HepG2 (cell line): Measurements from ENCODE around the gene TUFM. TPM values are rescaled to one million over a fixed set of nuclear protein-coding genes. Genes with fewer than 3 reads are reported as not detected.

ENCODE experiments used
- ASH2L ChIP-seq: fragments of 300-600, 200-600 bp; sonication (generic); IDR thresholded peaks from 2 replicates; pipeline ENCODE4 v1.7.0; 2017; ENCODE audit warnings: low read depth, mild to moderate bottlenecking, moderate library complexity, mixed read lengths, low read length; ENCODE audit not compliant: insufficient read length
- BRD4 ChIP-seq: sonication (generic); formaldehyde crosslinking; IDR thresholded peaks from 2 replicates; pipeline ENCODE4 v1.4.0; 2020; ENCODE audit warnings: missing genetic modification reagents
- CCAR2 ChIP-seq: fragments of 200-400 bp; formaldehyde crosslinking; optimal IDR thresholded peaks from 2 replicates; pipeline ENCODE3; 2018; ENCODE audit warnings: low read depth, mild to moderate bottlenecking, low read length, moderate library complexity
- CHCHD3 ChIP-seq: sonication (generic); formaldehyde crosslinking; IDR thresholded peaks from 2 replicates; pipeline ENCODE4 v1.8.0; 2022; ENCODE audit warnings: mild to moderate bottlenecking, missing genetic modification reagents, moderate library complexity
- DR1 ChIP-seq: sonication (generic); formaldehyde crosslinking; IDR thresholded peaks from 2 replicates; pipeline ENCODE4 v1.8.0; 2021; ENCODE audit warnings: mild to moderate bottlenecking, missing genetic modification reagents, inconsistent platforms
- FOXM1 ChIP-seq: sonication (generic); formaldehyde crosslinking; IDR thresholded peaks from 2 replicates; pipeline ENCODE4 v1.5.0; 2020; ENCODE audit warnings: missing genetic modification reagents
- GZF1 ChIP-seq: sonication (generic); formaldehyde crosslinking; IDR thresholded peaks from 2 replicates; pipeline ENCODE4 v1.5.1; 2020; ENCODE audit warnings: mild to moderate bottlenecking, missing genetic modification reagents
- HNRNPL ChIP-seq: fragments of 200-400 bp; formaldehyde crosslinking; IDR thresholded peaks from 2 replicates; pipeline ENCODE4 v1.6.1; 2017; ENCODE audit warnings: mild to moderate bottlenecking, low read depth, low read length
- NFKBIZ ChIP-seq: IDR thresholded peaks from 2 replicates; pipeline ENCODE4 v1.6.1; 2018; ENCODE audit warnings: missing genetic modification reagents, missing compliant biosample characterization
- NKX3-1 ChIP-seq: sonication (generic); formaldehyde crosslinking; IDR thresholded peaks from 2 replicates; pipeline ENCODE4 v1.5.0; 2020; ENCODE audit warnings: missing genetic modification reagents
- NR2F6 ChIP-seq, 2 experiments: IDR thresholded peaks; 2 replicates each; pipeline ENCODE4 v1.6.1; 2016; ENCODE audit warnings: antibody characterized with exemption in 1 of 2, mild to moderate bottlenecking in 1 of 2
- PCBP1 ChIP-seq: fragments of 200-400 bp; formaldehyde crosslinking; IDR thresholded peaks from 2 replicates; pipeline ENCODE4 v1.6.1; 2017; ENCODE audit warnings: mild to moderate bottlenecking, low read depth, low read length, borderline replicate concordance
- PITX1 ChIP-seq: sonication (generic); formaldehyde crosslinking; IDR thresholded peaks from 2 replicates; pipeline ENCODE4 v1.5.1; 2020; ENCODE audit warnings: mild to moderate bottlenecking, missing genetic modification reagents
- SOX13 ChIP-seq, 3 experiments: fragments of 450-650 bp in 1 of 3; sonication (generic) in 1 of 3; formaldehyde crosslinking in 1 of 3; IDR thresholded peaks in 2 of 3; conservative IDR thresholded peaks in 1 of 3; 2 replicates each; pipeline versions ENCODE4 v1.5.0 to v1.6.1; 2016 to 2020; ENCODE audit warnings: antibody characterized with exemption in 1 of 3, mild to moderate bottlenecking in 1 of 3, missing compliant biosample characterization in 1 of 3, missing genetic modification reagents in 1 of 3, moderate library complexity in 1 of 3
- SRSF9 ChIP-seq: fragments of 200-400 bp; formaldehyde crosslinking; IDR thresholded peaks from 2 replicates; pipeline ENCODE4 v1.6.1; 2018; ENCODE audit warnings: borderline replicate concordance, mild to moderate bottlenecking, low read depth, low read length; ENCODE audit not compliant: insufficient read depth, poor library complexity, severe bottlenecking
- TSC22D2 ChIP-seq: sonication (generic); formaldehyde crosslinking; IDR thresholded peaks from 2 replicates; pipeline ENCODE4 v1.5.1; 2020; ENCODE audit warnings: missing genetic modification reagents, mild to moderate bottlenecking, borderline replicate concordance
- ZBTB20 ChIP-seq: sonication (generic); formaldehyde crosslinking; IDR thresholded peaks from 2 replicates; pipeline ENCODE4 v1.8.1; 2023; ENCODE audit warnings: missing genetic modification reagents, low read depth, mild to moderate bottlenecking, borderline replicate concordance
- ZFY ChIP-seq: sonication (generic); formaldehyde crosslinking; IDR thresholded peaks from 2 replicates; pipeline ENCODE4 v1.4.0; 2020; ENCODE audit warnings: missing genetic modification reagents
- ZKSCAN1 ChIP-seq: fragments of 150-350 bp; IDR thresholded peaks from 2 replicates; pipeline ENCODE4 v1.6.1; 2014; ENCODE audit warnings: low read length
- ZNF234 ChIP-seq: sonication (generic); formaldehyde crosslinking; conservative IDR thresholded peaks from 2 replicates; pipeline ENCODE4 v1.5.1; 2020; ENCODE audit warnings: mild to moderate bottlenecking, missing genetic modification reagents
- ZNF496 ChIP-seq: sonication (generic); formaldehyde crosslinking; IDR thresholded peaks from 2 replicates; pipeline ENCODE4 v1.8.1; 2023; ENCODE audit warnings: mild to moderate bottlenecking, moderate library complexity, missing genetic modification reagents; ENCODE audit not compliant: insufficient replicate concordance
- ZNF713 ChIP-seq: sonication (generic); formaldehyde crosslinking; IDR thresholded peaks from 2 replicates; pipeline ENCODE4 v1.4.0; 2020; ENCODE audit warnings: mild to moderate bottlenecking, missing genetic modification reagents
- ZSCAN21 ChIP-seq: sonication (generic); formaldehyde crosslinking; IDR thresholded peaks from 2 replicates; pipeline ENCODE4 v1.8.0; 2022; ENCODE audit warnings: mild to moderate bottlenecking, missing genetic modification reagents, moderate library complexity, borderline replicate concordance
- polyA plus RNA-seq, 8 experiments: library from polyadenylated mRNA; depleted of rRNA in 3 of 8; stranded (reverse) in 7 of 8; unstranded in 1 of 8; fragments of >200 nt; fragmentation: Illumina TruSeq in 4 of 8; extraction: Trizol in 4 of 8; gene quantifications; 2 replicates each; pipeline versions ENCODE4 v1.2.1 to v1.2.3, GENCODE V29; 2011 to 2016; ENCODE audit warnings: low read depth in 4 of 8, missing spikeins in 1 of 8, mixed read lengths in 1 of 8; ENCODE audit not compliant: insufficient read depth in 1 of 8
- total RNA-seq, 5 experiments: library from RNA; depleted of rRNA; stranded (reverse); fragments of >200 nt; fragmentation: Illumina TruSeq; extraction: Trizol; gene quantifications; 2 replicates each; pipeline ENCODE4 v1.2.3, GENCODE V29; 2016; ENCODE audit warnings: low read depth in 1 of 5
- TF ChIP-seq, protein P1 (sequence below): sonication (generic); formaldehyde crosslinking; conservative IDR thresholded peaks from 2 replicates; pipeline ENCODE4 v1.4.0; 2020; ENCODE audit warnings: missing genetic modification reagents

TUFM gene
- total and polyA plus RNA-seq, 2 of the 13 experiments (the other 11 are each of a cell fraction or from before 2014, with no cell fraction given) = 206 to 298 TPM

DNA sequence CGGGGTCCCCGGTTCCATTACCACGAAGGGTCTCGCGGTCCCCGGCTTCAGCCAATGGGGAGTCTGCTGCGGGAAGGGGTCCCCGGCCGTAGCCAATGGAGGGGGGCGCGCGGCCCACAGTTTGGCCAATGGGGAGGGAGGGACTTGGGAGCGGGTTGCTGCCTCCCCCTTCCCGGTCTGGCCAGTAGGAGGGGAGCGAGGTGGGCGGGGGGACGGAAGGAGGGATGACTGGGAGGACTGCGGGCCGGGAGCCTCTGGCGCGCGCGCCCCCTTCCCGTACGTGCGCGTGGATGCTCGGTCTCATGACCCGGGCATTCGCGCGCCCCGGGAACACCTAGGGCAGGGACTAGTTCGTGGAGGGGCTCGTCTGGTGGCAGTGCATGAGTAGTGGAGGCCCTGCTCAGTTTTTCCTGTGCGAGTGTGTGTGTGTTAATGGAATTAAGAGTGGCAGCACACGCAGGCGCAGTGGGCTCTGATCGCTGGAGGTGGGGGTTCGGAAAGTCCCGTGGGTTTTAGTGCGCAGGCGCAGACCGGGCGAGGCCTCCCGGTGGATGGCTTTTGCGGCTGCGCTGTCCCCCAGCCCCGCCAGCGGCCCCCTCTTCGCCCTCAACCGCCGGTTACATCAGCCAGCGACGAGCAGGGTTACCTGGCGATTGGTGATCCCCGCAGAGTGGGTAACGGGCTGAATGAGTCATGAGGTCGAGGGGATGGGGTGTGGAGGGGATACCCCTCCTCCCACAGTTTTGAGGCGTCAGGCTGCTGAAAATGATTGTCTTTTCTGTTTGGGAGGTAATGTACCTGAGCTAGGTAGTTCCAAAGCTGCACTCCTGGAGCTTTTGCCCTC is 22.1 kb downstream of the TUFM start (continued):
- TF ChIP-seq PCBP1 (0 out of 2 replicates have a peak, but pooled peaks have one; percentile 67), CCAR2 (no peak), ZNF496 (no peak), ZNF713 (CRISPR knock-in tag) (no peak), ZSCAN21 (CRISPR knock-in tag) (no peak; the same call in 1 of the 2 replicates), NKX3-1 (peak; percentile 64; the same call in 1 of the 2 replicates), SOX13 (IDR thresholded peaks at IDR 0.05) (no peak), SOX13 (CRISPR knock-in tag; conservative IDR thresholded peaks at IDR 0.05 in 1 of 2, IDR thresholded peaks at IDR 0.05 in 1 of 2) (peak in 1 of 2 experiments; percentile 3; a peak in 1 of 4 replicates), FOXM1 (CRISPR knock-in tag) (no peak), ZBTB20 (CRISPR knock-in tag) (peak; percentile 76; the same call in 1 of the 2 replicates), BRD4 (CRISPR knock-in tag) (peak; percentile 81; the same call in 1 of the 2 replicates), GZF1 (no peak; the same call in 1 of the 2 replicates), NR2F6 (IDR thresholded peaks at IDR 0.05) (no peak; the same call in 1 of the 2 replicates), NR2F6 (CRISPR knock-in tag; IDR thresholded peaks at IDR 0.05) (peak; percentile 46), DR1 (CRISPR knock-in tag) (peak; percentile 68; the same call in 1 of the 2 replicates), ASH2L (peak; percentile 88), ZFY (peak; percentile 86), HNRNPL (peak; percentile 19; the same call in 1 of the 2 replicates), CHCHD3 (CRISPR knock-in tag) (no peak), NFKBIZ (peak; percentile 20; the same call in 1 of the 2 replicates), TSC22D2 (CRISPR knock-in tag) (no peak), PITX1 (CRISPR knock-in tag) (peak; percentile 17; the same call in 1 of the 2 replicates), ZNF234 (CRISPR knock-in tag) (no peak; the same call in none of the 2 replicates), SRSF9 (no peak), ZKSCAN1 (no peak)
- TF ChIP-seq, protein P1, sequence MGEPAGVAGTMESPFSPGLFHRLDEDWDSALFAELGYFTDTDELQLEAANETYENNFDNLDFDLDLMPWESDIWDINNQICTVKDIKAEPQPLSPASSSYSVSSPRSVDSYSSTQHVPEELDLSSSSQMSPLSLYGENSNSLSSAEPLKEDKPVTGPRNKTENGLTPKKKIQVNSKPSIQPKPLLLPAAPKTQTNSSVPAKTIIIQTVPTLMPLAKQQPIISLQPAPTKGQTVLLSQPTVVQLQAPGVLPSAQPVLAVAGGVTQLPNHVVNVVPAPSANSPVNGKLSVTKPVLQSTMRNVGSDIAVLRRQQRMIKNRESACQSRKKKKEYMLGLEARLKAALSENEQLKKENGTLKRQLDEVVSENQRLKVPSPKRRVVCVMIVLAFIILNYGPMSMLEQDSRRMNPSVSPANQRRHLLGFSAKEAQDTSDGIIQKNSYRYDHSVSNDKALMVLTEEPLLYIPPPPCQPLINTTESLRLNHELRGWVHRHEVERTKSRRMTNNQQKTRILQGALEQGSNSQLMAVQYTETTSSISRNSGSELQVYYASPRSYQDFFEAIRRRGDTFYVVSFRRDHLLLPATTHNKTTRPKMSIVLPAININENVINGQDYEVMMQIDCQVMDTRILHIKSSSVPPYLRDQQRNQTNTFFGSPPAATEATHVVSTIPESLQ = no peak
